ENCODE measurements around the gene KCNMA1.

DNA sequence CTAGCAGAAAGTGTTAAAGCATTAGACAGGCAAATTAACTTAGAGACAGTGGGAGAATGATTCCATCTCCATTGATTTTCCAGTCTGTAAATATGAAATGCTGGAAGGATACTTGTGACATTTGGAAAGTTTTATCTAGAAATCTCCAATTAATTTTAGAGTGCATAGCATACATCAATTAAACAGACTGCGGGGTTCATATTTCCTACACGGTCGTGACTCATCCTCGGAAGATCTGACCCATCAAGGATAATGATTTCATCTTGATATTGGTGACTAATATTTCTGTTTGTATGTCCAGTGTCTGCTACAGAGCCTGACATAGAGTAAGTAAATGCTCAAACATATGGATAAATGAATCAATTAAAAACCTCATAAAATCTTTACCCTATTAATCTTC lies 474.9 kb downstream of the KCNMA1 start:
- TF ChIP-seq, protein P1, sequence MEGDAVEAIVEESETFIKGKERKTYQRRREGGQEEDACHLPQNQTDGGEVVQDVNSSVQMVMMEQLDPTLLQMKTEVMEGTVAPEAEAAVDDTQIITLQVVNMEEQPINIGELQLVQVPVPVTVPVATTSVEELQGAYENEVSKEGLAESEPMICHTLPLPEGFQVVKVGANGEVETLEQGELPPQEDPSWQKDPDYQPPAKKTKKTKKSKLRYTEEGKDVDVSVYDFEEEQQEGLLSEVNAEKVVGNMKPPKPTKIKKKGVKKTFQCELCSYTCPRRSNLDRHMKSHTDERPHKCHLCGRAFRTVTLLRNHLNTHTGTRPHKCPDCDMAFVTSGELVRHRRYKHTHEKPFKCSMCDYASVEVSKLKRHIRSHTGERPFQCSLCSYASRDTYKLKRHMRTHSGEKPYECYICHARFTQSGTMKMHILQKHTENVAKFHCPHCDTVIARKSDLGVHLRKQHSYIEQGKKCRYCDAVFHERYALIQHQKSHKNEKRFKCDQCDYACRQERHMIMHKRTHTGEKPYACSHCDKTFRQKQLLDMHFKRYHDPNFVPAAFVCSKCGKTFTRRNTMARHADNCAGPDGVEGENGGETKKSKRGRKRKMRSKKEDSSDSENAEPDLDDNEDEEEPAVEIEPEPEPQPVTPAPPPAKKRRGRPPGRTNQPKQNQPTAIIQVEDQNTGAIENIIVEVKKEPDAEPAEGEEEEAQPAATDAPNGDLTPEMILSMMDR (conservative IDR thresholded peaks at IDR 0.05; ENCODE audit: low read depth, low read length): no peak
- no peak for TF ChIP-seq EZH2phosphoT487 (IDR thresholded peaks at IDR 0.05; ENCODE audit: borderline replicate concordance, low read length)
- TF ChIP-seq EZH2 (IDR thresholded peaks at IDR 0.05; ENCODE audit: low read length, unreplicated experiment): no peak

Measured in PC-3 (cell line).